Activated naive CD4-positive, alpha-beta T cell treated with anti-CD3 and anti-CD28 coated beads, Interleukin-2, amount 50 U/mL, for 24 hours (primary cell): ENCODE data around the gene CTNNA3.

Source experiments
- H3K27ac Mint-ChIP-seq: one replicate; pipeline ENCODE4 v1.8.0; 2021; ENCODE audit warnings: mild to moderate bottlenecking, mixed read lengths
- H3K27me3 Mint-ChIP-seq: one replicate; pipeline ENCODE4 v1.8.0; 2021; ENCODE audit warnings: mixed read lengths
- H3K36me3 Mint-ChIP-seq: one replicate; pipeline ENCODE4 v1.8.0; 2021; ENCODE audit warnings: mixed read lengths
- H3K4me1 Mint-ChIP-seq: one replicate; pipeline ENCODE4 v1.8.0; 2021; ENCODE audit warnings: mixed read lengths
- H3K4me3 Mint-ChIP-seq: one replicate; pipeline ENCODE4 v1.8.0; 2021; ENCODE audit warnings: mild to moderate bottlenecking, mixed read lengths
- H3K9me3 Mint-ChIP-seq: one replicate; pipeline ENCODE4 v1.8.0; 2021; ENCODE audit warnings: mixed read lengths

The CTNNA3 gene

GRCh38 chr10:66637273-66638036 lies 1058.5 kb downstream of the CTNNA3 start:
- H3K4me1 Mint-ChIP-seq = no peaks in the 10 kb centered on the region
- H3K36me3 Mint-ChIP-seq = no peaks in the 10 kb centered on the region
- H3K27ac Mint-ChIP-seq = no peak overlapping the region
- no peak overlapping the region for H3K4me3 Mint-ChIP-seq
- H3K9me3 Mint-ChIP-seq = no peaks in the 10 kb centered on the region
- no peaks in the 10 kb centered on the region for H3K27me3 Mint-ChIP-seq

- H3K4me1 Mint-ChIP-seq = no peaks in the 10 kb centered on the region
- H3K9me3 Mint-ChIP-seq = peaks cover 5% of the 10 kb centered on the region
- no peaks in the 10 kb centered on the region for H3K27me3 Mint-ChIP-seq
- no peaks in the 10 kb centered on the region for H3K36me3 Mint-ChIP-seq
- H3K27ac Mint-ChIP-seq = no peak overlapping the region
- H3K4me3 Mint-ChIP-seq = no peak overlapping the region
Observed at GRCh38 chr10:66629996-66630395, 1066.0 kb downstream of the CTNNA3 start.

- peaks cover 5% of the 10 kb centered on the region for H3K9me3 Mint-ChIP-seq
- H3K36me3 Mint-ChIP-seq = no peaks in the 10 kb centered on the region
- H3K4me1 Mint-ChIP-seq = no peaks in the 10 kb centered on the region
- no peaks in the 10 kb centered on the region for H3K27me3 Mint-ChIP-seq
- no peak overlapping the region for H3K27ac Mint-ChIP-seq
- H3K4me3 Mint-ChIP-seq = no peak overlapping the region
Observed at GRCh38 chr10:66627156-66627555, 1068.8 kb downstream of the CTNNA3 start.

- no peak overlapping the region for H3K4me3 Mint-ChIP-seq
- no peak overlapping the region for H3K27ac Mint-ChIP-seq
- no peaks in the 10 kb centered on the region for H3K27me3 Mint-ChIP-seq
- H3K9me3 Mint-ChIP-seq = peaks cover 5% of the 10 kb centered on the region
- no peaks in the 10 kb centered on the region for H3K36me3 Mint-ChIP-seq
- no peaks in the 10 kb centered on the region for H3K4me1 Mint-ChIP-seq
Observed at GRCh38 chr10:66625709-66626590, 1070.0 kb downstream of the CTNNA3 start.

GRCh38 chr10:66622050-66622449 lies 1073.9 kb downstream of the CTNNA3 start:
- Mint-ChIP-seq H3K4me3 (no peak overlapping the region), H3K36me3 (no peaks in the 10 kb centered on the region), H3K4me1 (no peaks in the 10 kb centered on the region), H3K27me3 (no peaks in the 10 kb centered on the region), H3K27ac (no peak overlapping the region), H3K9me3 (no peaks in the 10 kb centered on the region)

GRCh38 chr10:66604195-66604594 lies 1091.8 kb downstream of the CTNNA3 start:
- Mint-ChIP-seq H3K9me3 (peaks cover 22% of the 10 kb centered on the region), H3K4me1 (no peaks in the 10 kb centered on the region), H3K27me3 (no peaks in the 10 kb centered on the region), H3K4me3 (no peak overlapping the region), H3K36me3 (no peaks in the 10 kb centered on the region), H3K27ac (no peak overlapping the region)

- Mint-ChIP-seq H3K4me1 (no peaks in the 10 kb centered on the region), H3K27ac (no peak overlapping the region), H3K4me3 (no peak overlapping the region), H3K9me3 (peaks cover 13% of the 10 kb centered on the region), H3K36me3 (no peaks in the 10 kb centered on the region), H3K27me3 (no peaks in the 10 kb centered on the region)
Observed at GRCh38 chr10:66591865-66592264, 1104.1 kb downstream of the CTNNA3 start.

- no peak overlapping the region for H3K27ac Mint-ChIP-seq
- H3K27me3 Mint-ChIP-seq = no peaks in the 10 kb centered on the region
- no peaks in the 10 kb centered on the region for H3K4me1 Mint-ChIP-seq
- H3K36me3 Mint-ChIP-seq = no peaks in the 10 kb centered on the region
- peaks cover 12% of the 10 kb centered on the region for H3K9me3 Mint-ChIP-seq
- no peak overlapping the region for H3K4me3 Mint-ChIP-seq
Observed at GRCh38 chr10:66587680-66588050, 1108.3 kb downstream of the CTNNA3 start.

- no peak overlapping the region for H3K4me3 Mint-ChIP-seq
- no peaks in the 10 kb centered on the region for H3K36me3 Mint-ChIP-seq
- H3K27ac Mint-ChIP-seq = no peak overlapping the region
- peaks cover 10% of the 10 kb centered on the region for H3K9me3 Mint-ChIP-seq
- no peaks in the 10 kb centered on the region for H3K4me1 Mint-ChIP-seq
- no peaks in the 10 kb centered on the region for H3K27me3 Mint-ChIP-seq
Observed at GRCh38 chr10:66586897-66587679, 1108.9 kb downstream of the CTNNA3 start.

GRCh38 chr10:66586073-66586472 lies 1109.9 kb downstream of the CTNNA3 start:
- Mint-ChIP-seq H3K9me3 (peaks cover 15% of the 10 kb centered on the region), H3K27me3 (no peaks in the 10 kb centered on the region)

GRCh38 chr10:66575251-66575855 lies 1120.6 kb downstream of the CTNNA3 start:
- H3K36me3 Mint-ChIP-seq = no peaks in the 10 kb centered on the region
- no peak overlapping the region for H3K27ac Mint-ChIP-seq
- H3K9me3 Mint-ChIP-seq = peaks cover 6% of the 10 kb centered on the region
- no peaks in the 10 kb centered on the region for H3K4me1 Mint-ChIP-seq
- H3K27me3 Mint-ChIP-seq = no peaks in the 10 kb centered on the region
- no peak overlapping the region for H3K4me3 Mint-ChIP-seq

More at GRCh38 chr10:66586073-66586472, 1109.9 kb downstream of the CTNNA3 start:
- H3K36me3 Mint-ChIP-seq = no peaks in the 10 kb centered on the region
- no peak overlapping the region for H3K4me3 Mint-ChIP-seq
- no peak overlapping the region for H3K27ac Mint-ChIP-seq
- no peaks in the 10 kb centered on the region for H3K4me1 Mint-ChIP-seq

- no peaks in the 10 kb centered on the region for H3K9me3 Mint-ChIP-seq
- H3K36me3 Mint-ChIP-seq = no peaks in the 10 kb centered on the region
- H3K4me1 Mint-ChIP-seq = no peaks in the 10 kb centered on the region
- H3K27ac Mint-ChIP-seq = no peak overlapping the region
- H3K4me3 Mint-ChIP-seq = no peak overlapping the region
- no peaks in the 10 kb centered on the region for H3K27me3 Mint-ChIP-seq
Observed at GRCh38 chr10:66572700-66573099, 1123.3 kb downstream of the CTNNA3 start.

GRCh38 chr10:66565999-66566398 lies 1130.0 kb downstream of the CTNNA3 start:
- no peak overlapping the region for H3K4me3 Mint-ChIP-seq
- H3K27ac Mint-ChIP-seq = no peak overlapping the region
- H3K27me3 Mint-ChIP-seq = no peaks in the 10 kb centered on the region
- H3K9me3 Mint-ChIP-seq = peaks cover 6% of the 10 kb centered on the region
- H3K36me3 Mint-ChIP-seq = no peaks in the 10 kb centered on the region
- H3K4me1 Mint-ChIP-seq = no peaks in the 10 kb centered on the region

- Mint-ChIP-seq H3K27ac (no peak overlapping the region), H3K4me3 (no peak overlapping the region), H3K27me3 (no peaks in the 10 kb centered on the region), H3K9me3 (peaks cover 6% of the 10 kb centered on the region), H3K4me1 (no peaks in the 10 kb centered on the region), H3K36me3 (no peaks in the 10 kb centered on the region)
Observed at GRCh38 chr10:66564287-66564686, 1131.7 kb downstream of the CTNNA3 start.

GRCh38 chr10:66555061-66555460 lies 1140.9 kb downstream of the CTNNA3 start:
- no peaks in the 10 kb centered on the region for H3K27me3 Mint-ChIP-seq
- no peak overlapping the region for H3K4me3 Mint-ChIP-seq
- no peaks in the 10 kb centered on the region for H3K36me3 Mint-ChIP-seq
- no peaks in the 10 kb centered on the region for H3K4me1 Mint-ChIP-seq
- no peak overlapping the region for H3K27ac Mint-ChIP-seq
- no peaks in the 10 kb centered on the region for H3K9me3 Mint-ChIP-seq
